HL-60 (cell line): Measurements from ENCODE around the gene HSD17B3.
"Not testable (repeated sequence)": the region's sequence is repeated elsewhere in the genome, so short reads cannot be mapped to it uniquely, and the experiment has no call there.

Experiments
- DNase-seq, 2 experiments: peaks; one replicate each; pipeline ENCODE4 v3.0.0-alpha.2; 2010 to 2020; ENCODE audit warnings: low read depth in 1 of 2, low spot score in 1 of 2
- H3K27ac ChIP-seq: fragments of 250-450 bp; sonication (Bioruptor Pico); replicated peaks from 2 replicates; pipeline ENCODE4 v1.5.1; 2020; ENCODE audit warnings: mild to moderate bottlenecking, moderate library complexity
- H3K27me3 ChIP-seq: fragments of 250-450 bp; sonication (Bioruptor Pico); 2 replicates; pipeline ENCODE4 v1.5.1; 2021; ENCODE audit warnings: mild to moderate bottlenecking, moderate library complexity; ENCODE audit not compliant: insufficient read depth, poor library complexity, severe bottlenecking
- H3K4me3 ChIP-seq: replicated peaks from 2 replicates; pipeline ENCODE4 v1.5.1; 2011; ENCODE audit warnings: mild to moderate bottlenecking, control low read depth, low read length; ENCODE audit not compliant: insufficient read depth
- CTCF ChIP-seq: IDR thresholded peaks from one replicate; pipeline ENCODE4 v1.5.1; 2011; ENCODE audit warnings: low read length, control low read depth, inconsistent platforms; ENCODE audit not compliant: insufficient read depth
- GABPA ChIP-seq: IDR thresholded peaks from 2 replicates; pipeline ENCODE4 v1.6.1; 2012; ENCODE audit warnings: low read depth
- POLR2AphosphoS5 ChIP-seq: IDR thresholded peaks from 2 replicates; pipeline ENCODE4 v1.6.1; 2012; ENCODE audit warnings: low read depth
- REST ChIP-seq: IDR thresholded peaks from 2 replicates; pipeline ENCODE4 v1.6.1; 2012; ENCODE audit warnings: low read depth; ENCODE audit not compliant: insufficient replicate concordance
- SPI1 ChIP-seq: IDR thresholded peaks from 2 replicates; pipeline ENCODE4 v1.6.1; 2012; ENCODE audit warnings: low read depth, mild to moderate bottlenecking, borderline replicate concordance

HSD17B3 gene

GRCh38 chr9:96327694-96328352 lies 25.8 kb upstream of the HSD17B3 start:
- no peak overlapping the region for H3K27ac ChIP-seq
- H3K4me3 ChIP-seq, result no peak overlapping the region
- DNase-seq, result peak; percentile 11 to 29
- TF ChIP-seq SPI1 (no peak), CTCF (peak; percentile 64), POLR2AphosphoS5 (no peak), GABPA (no peak), REST (no peak)
- no peaks in the 10 kb centered on the region for H3K27me3 ChIP-seq

DNA sequence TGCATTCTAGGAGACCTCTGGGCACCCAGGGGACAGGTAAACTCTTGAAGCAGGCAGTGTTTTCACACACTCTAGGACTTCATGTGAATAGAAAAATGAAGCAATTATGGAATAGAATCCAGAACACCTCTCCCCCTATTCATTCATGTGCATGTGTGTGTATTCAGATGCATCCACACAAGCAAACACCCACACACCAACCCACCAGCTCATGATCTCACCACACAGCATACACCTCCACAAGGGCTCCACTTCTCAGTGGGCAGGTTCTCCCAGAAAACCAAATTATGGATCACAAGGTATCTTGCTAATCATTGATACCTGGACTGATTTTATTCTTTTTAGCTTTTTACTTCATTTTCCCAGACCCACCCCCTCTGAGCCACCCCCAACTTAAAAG lies 21.2 kb upstream of the HSD17B3 start:
- H3K4me3 ChIP-seq, result no peak overlapping the region
- no peak for TF ChIP-seq CTCF
- no peaks in the 10 kb centered on the region for H3K27me3 ChIP-seq
- no peak for DNase-seq
- H3K27ac ChIP-seq, result no peak overlapping the region

DNA sequence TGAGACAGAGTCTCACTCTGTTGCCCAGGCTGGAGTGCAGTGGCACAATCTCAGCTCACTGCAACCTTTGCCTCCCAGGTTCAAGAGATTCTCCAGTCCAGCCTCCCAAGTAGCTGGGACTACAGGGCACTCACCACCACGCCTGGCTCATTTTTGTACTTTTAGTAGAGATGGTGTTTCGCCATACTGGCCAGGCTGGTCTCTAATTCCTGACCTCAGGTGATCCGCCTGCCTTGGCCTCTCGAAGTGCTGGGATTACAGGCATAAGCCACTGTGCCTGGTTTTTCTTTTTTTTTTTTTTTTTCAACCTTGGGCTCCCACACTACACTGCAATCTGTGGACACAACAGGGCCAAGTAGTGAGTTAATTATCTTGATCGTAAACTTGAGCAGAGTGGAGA lies 20.8 kb upstream of the HSD17B3 start:
- H3K27me3 ChIP-seq, DNase-seq, H3K4me3 ChIP-seq, H3K27ac ChIP-seq: not testable (repeated sequence)

DNA sequence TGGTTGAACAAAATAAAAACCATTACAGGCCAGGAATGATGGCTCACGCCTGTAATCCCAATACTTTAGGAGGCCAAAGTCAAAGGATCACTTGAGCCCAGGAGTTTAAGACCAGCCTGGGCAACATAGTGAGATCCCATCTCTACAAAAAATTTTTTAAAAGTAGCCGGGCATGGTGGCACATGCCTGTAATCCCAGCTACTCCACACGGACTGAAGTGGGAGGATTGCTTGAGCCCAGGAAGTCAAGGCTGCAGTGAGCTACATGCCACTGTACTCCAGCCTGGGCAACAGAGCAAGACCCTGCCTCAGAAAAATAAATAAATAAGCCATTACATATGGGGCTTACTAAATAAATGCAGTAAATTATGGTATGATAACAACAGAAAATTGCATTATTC lies 20.2 kb upstream of the HSD17B3 start:
- H3K27me3 ChIP-seq, H3K27ac ChIP-seq, DNase-seq, H3K4me3 ChIP-seq: not testable (repeated sequence)

- TF ChIP-seq GABPA (no peak), POLR2AphosphoS5 (no peak), SPI1 (no peak), REST (no peak), CTCF (no peak)
- no peak overlapping the region for H3K4me3 ChIP-seq
- no peaks in the 10 kb centered on the region for H3K27me3 ChIP-seq
- no peak overlapping the region for H3K27ac ChIP-seq
- no peak for DNase-seq
Observed at GRCh38 chr9:96321515-96321914, 19.5 kb upstream of the HSD17B3 start.
